Umbilical cord (tissue), 1 donor: ENCODE measurements around the gene MRPL20. TPM values are rescaled to one million over a fixed set of nuclear protein-coding genes. Genes with fewer than 3 reads are reported as not detected.

Experiments
- total RNA-seq: library from RNA; depleted of rRNA; stranded (reverse); fragments of >200 nt; gene quantifications from one replicate; pipeline ENCODE4 v1.2.3, GENCODE V29; 2014; ENCODE audit warnings: low replicate concordance; ENCODE audit not compliant: insufficient read depth

Gene MRPL20
- total RNA-seq, 1 donor from 2014 or later = 68.4 TPM

Other genes starting within 250 kb of the MRPL20 start
- not detected for gene TTLL10, start 233.4 kb downstream of the MRPL20 start, total RNA-seq
- gene TNFRSF18, start 200.7 kb downstream of the MRPL20 start, total RNA-seq = not detected
- gene TNFRSF4, start 193.1 kb downstream of the MRPL20 start, total RNA-seq = not detected
- gene SDF4, start 175.3 kb downstream of the MRPL20 start, total RNA-seq = 54.2 TPM
- gene B3GALT6, start 175.1 kb downstream of the MRPL20 start, total RNA-seq = 15.4 TPM
- gene C1QTNF12, start 160.6 kb downstream of the MRPL20 start, total RNA-seq = not detected
- 22.9 TPM for gene UBE2J2, start 133.4 kb downstream of the MRPL20 start, total RNA-seq
- 0.72 TPM for gene SCNN1D, start 126.9 kb downstream of the MRPL20 start, total RNA-seq
- 49.6 TPM for gene ACAP3, start 99.4 kb downstream of the MRPL20 start, total RNA-seq
- gene PUSL1, start 98.7 kb downstream of the MRPL20 start, total RNA-seq = 4.6 TPM
- gene INTS11, start 82.6 kb downstream of the MRPL20 start, total RNA-seq = 42.4 TPM
- gene CPTP, start 82.5 kb downstream of the MRPL20 start, total RNA-seq = 3.4 TPM
- gene TAS1R3, start 76.0 kb downstream of the MRPL20 start, total RNA-seq = 0.24 TPM
- gene DVL1, start 57.9 kb downstream of the MRPL20 start, total RNA-seq = 72.9 TPM
- 196 TPM for gene MXRA8, start 48.7 kb downstream of the MRPL20 start, total RNA-seq
- gene AURKAIP1, start 32.1 kb downstream of the MRPL20 start, total RNA-seq = 46.9 TPM
- 106 TPM for gene CCNL2, start 8.0 kb downstream of the MRPL20 start, total RNA-seq
- gene ANKRD65, start 14.0 kb upstream of the MRPL20 start, total RNA-seq = 1.7 TPM
- 58.7 TPM for gene VWA1, start 28.4 kb upstream of the MRPL20 start, total RNA-seq
- 1.2 TPM for gene ATAD3C, start 42.4 kb upstream of the MRPL20 start, total RNA-seq
- gene ATAD3B, start 64.5 kb upstream of the MRPL20 start, total RNA-seq = 8.2 TPM
- gene ATAD3A, start 104.9 kb upstream of the MRPL20 start, total RNA-seq = 7.9 TPM
- not detected for gene TMEM240, start 133.3 kb upstream of the MRPL20 start, total RNA-seq
- gene SSU72, start 167.6 kb upstream of the MRPL20 start, total RNA-seq = 44.3 TPM
- gene FNDC10, start 192.8 kb upstream of the MRPL20 start, total RNA-seq = 2.2 TPM
- gene MIB2, start 208.2 kb upstream of the MRPL20 start, total RNA-seq = 85.0 TPM
- 249 TPM for gene MMP23B, start 224.9 kb upstream of the MRPL20 start, total RNA-seq